ENCODE results near the gene ADH6. TPM values are rescaled to one million over a fixed set of nuclear protein-coding genes. Genes with fewer than 3 reads are reported as not detected.

Gene ADH6
- polyA plus RNA-seq (2013, experiment 1 of 2) = not detected
- polyA plus RNA-seq (2013, experiment 2 of 2) = not detected

- Histone ChIP-seq H4K8ac (ENCODE audit: low read depth, low read length) (no peak within 1 kb of the TSS), H2AK5ac (ENCODE audit: low read depth, low read length) (no peak within 1 kb of the TSS), H4K91ac (ENCODE audit: low read depth, low read length, poor library complexity) (no peak within 1 kb of the TSS), H2BK12ac (ENCODE audit: low read length) (no peak within 1 kb of the TSS), H3K36me3 (replicated peaks in 1 of 2; ENCODE audit: control insufficient read depth in 2 of 2, insufficient read depth in 2 of 2, low read length in 2 of 2) (no peaks in the 10 kb centered on the region), H3K4me2 (ENCODE audit: insufficient read depth, low read length, poor library complexity, severe bottlenecking) (no peak within 1 kb of the TSS), H3K79me1 (ENCODE audit: low read depth, low read length) (no peaks in the 10 kb centered on the region), H2BK5ac (ENCODE audit: low read length) (no peak within 1 kb of the TSS), H2BK120ac (ENCODE audit: low read depth, low read length) (no peak within 1 kb of the TSS), H3K27ac (replicated peaks; ENCODE audit: low read length) (no peak within 1 kb of the TSS), H2BK15ac (ENCODE audit: low read length) (no peak within 1 kb of the TSS), H3K9me3 (replicated peaks in 1 of 2; ENCODE audit: control insufficient read depth in 2 of 2, insufficient read depth in 1 of 2, low read depth in 1 of 2, low read length in 2 of 2) (no peaks in the 10 kb centered on the region), H3K14ac (ENCODE audit: low read length) (no peak within 1 kb of the TSS), H3K4ac (ENCODE audit: low read length) (no peak within 1 kb of the TSS), H3K9ac (ENCODE audit: low read depth, low read length, poor library complexity) (no peak within 1 kb of the TSS), H3K18ac (ENCODE audit: low read length) (no peak within 1 kb of the TSS), H3K23ac (ENCODE audit: low read depth, low read length, poor library complexity) (no peak within 1 kb of the TSS), H3K27me3 (ENCODE audit: control insufficient read depth in 3 of 3, insufficient read depth in 3 of 3, low read depth in 1 of 3, low read length in 3 of 3) (no peaks in the 10 kb centered on the region), H2AFZ (ENCODE audit: low read length) (no peak within 1 kb of the TSS), H3K4me1 (ENCODE audit: control insufficient read depth in 2 of 2, insufficient read depth in 1 of 2, low read depth in 1 of 2, low read length in 2 of 2) (no peaks in the 10 kb centered on the region), H3K4me3 (ENCODE audit: low read length in 2 of 2) (no peak within 1 kb of the TSS)
- WGBS, 2 donors (ENCODE audit: extremely low coverage in 2 of 2, insufficient read length in 2 of 2, insufficient replicate concordance in 1 of 2) = no CpG with 5 or more reads among the region's 3 CpGs
- DNase-seq (ENCODE audit: low spot score) = no peak
Measured at GRCh38 chr4:99219072-99219471, at the start of gene ADH6. ADH6 (minus strand) TSS chr4:99219246; CDS start chr4:99219152, 94 bp downstream.

DNA sequence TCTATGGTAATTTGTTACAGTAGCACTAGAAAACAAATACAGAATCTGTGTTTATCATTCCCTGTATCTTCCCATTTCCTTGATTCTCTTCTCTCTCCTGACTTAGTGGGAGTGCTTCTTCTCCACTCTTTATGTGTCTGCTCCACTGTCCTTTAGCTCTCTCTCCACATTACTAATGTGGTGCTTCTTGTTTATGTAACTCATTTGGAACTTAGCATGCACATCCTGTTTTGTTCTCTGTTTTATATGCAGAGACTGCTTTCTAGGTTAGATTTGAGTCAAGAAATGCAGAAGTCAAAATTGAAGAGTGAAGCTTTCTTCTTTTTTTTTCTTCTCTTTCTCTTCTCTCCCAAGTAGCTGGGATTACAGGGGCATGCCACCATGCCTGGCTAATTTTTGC is 45.9 kb upstream of the ADH6 start:
- H3K18ac ChIP-seq (ENCODE audit: low read length) = no peak overlapping the region
- H3K9me3 ChIP-seq (replicated peaks in 1 of 2; ENCODE audit: control insufficient read depth in 2 of 2, insufficient read depth in 1 of 2, low read depth in 1 of 2, low read length in 2 of 2) = no peaks in the 10 kb centered on the region
- no peak overlapping the region for H2BK120ac ChIP-seq (ENCODE audit: low read depth, low read length)
- no peak overlapping the region for H3K4me3 ChIP-seq (ENCODE audit: low read length in 2 of 2)
- H3K23ac ChIP-seq (ENCODE audit: low read depth, low read length, poor library complexity) = no peak overlapping the region
- no peak overlapping the region for H3K9ac ChIP-seq (ENCODE audit: low read depth, low read length, poor library complexity)
- no peaks in the 10 kb centered on the region for H3K4me1 ChIP-seq (ENCODE audit: control insufficient read depth in 2 of 2, insufficient read depth in 1 of 2, low read depth in 1 of 2, low read length in 2 of 2)
- H4K91ac ChIP-seq (ENCODE audit: low read depth, low read length, poor library complexity) = no peak overlapping the region
- no peak overlapping the region for H2BK5ac ChIP-seq (ENCODE audit: low read length)
- no peak overlapping the region for H2BK12ac ChIP-seq (ENCODE audit: low read length)
- H3K4me2 ChIP-seq (ENCODE audit: insufficient read depth, low read length, poor library complexity, severe bottlenecking) = no peak overlapping the region
- H3K4ac ChIP-seq (ENCODE audit: low read length) = no peak overlapping the region
- H3K27ac ChIP-seq (replicated peaks; ENCODE audit: low read length) = no peak overlapping the region
- H3K14ac ChIP-seq (ENCODE audit: low read length) = no peak overlapping the region
- H2AFZ ChIP-seq (ENCODE audit: low read length) = no peak overlapping the region
- H3K36me3 ChIP-seq (replicated peaks in 1 of 2; ENCODE audit: control insufficient read depth in 2 of 2, insufficient read depth in 2 of 2, low read length in 2 of 2) = no peaks in the 10 kb centered on the region
- no peak overlapping the region for H4K8ac ChIP-seq (ENCODE audit: low read depth, low read length)
- no peak for DNase-seq (ENCODE audit: low spot score)
- H2BK15ac ChIP-seq (ENCODE audit: low read length) = no peak overlapping the region
- H3K79me1 ChIP-seq (ENCODE audit: low read depth, low read length) = no peaks in the 10 kb centered on the region
- H3K27me3 ChIP-seq (ENCODE audit: control insufficient read depth in 3 of 3, insufficient read depth in 3 of 3, low read depth in 1 of 3, low read length in 3 of 3) = no peaks in the 10 kb centered on the region
- no peak overlapping the region for H2AK5ac ChIP-seq (ENCODE audit: low read depth, low read length)

DNA sequence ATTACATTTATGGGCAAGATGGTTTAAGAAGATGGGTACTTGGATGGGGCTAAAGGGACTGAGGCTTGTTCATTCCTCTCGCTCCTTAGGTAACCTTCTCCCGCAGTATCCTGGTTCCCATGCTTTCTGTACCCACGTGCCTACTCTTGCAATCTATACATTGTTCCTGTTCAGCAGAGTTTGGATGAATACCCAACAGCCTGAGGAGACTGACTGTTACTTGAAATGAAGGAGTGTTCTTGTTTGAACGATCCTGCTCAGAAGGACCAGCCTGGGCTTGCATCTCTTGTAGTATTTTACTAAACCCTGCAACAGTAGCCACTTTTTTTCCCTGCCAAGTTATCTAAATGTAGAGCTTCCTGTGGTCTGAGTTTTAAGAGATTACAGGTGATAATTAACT is 33.7 kb upstream of the ADH6 start:
- no peak overlapping the region for H3K23ac ChIP-seq (ENCODE audit: low read depth, low read length, poor library complexity)
- no CpG with 5 or more reads among the region's 4 CpGs for WGBS, 2 donors (ENCODE audit: extremely low coverage in 2 of 2, insufficient read length in 2 of 2, insufficient replicate concordance in 1 of 2)
- no peak overlapping the region for H3K27ac ChIP-seq (replicated peaks; ENCODE audit: low read length)
- no peak overlapping the region for H2AK5ac ChIP-seq (ENCODE audit: low read depth, low read length)
- no peak overlapping the region for H2BK5ac ChIP-seq (ENCODE audit: low read length)
- H3K79me1 ChIP-seq (ENCODE audit: low read depth, low read length) = no peaks in the 10 kb centered on the region
- no peak overlapping the region for H2BK15ac ChIP-seq (ENCODE audit: low read length)
- H2AFZ ChIP-seq (ENCODE audit: low read length) = no peak overlapping the region
- no peaks in the 10 kb centered on the region for H3K9me3 ChIP-seq (replicated peaks in 1 of 2; ENCODE audit: control insufficient read depth in 2 of 2, insufficient read depth in 1 of 2, low read depth in 1 of 2, low read length in 2 of 2)
- no peak for DNase-seq (ENCODE audit: low spot score)
- H3K14ac ChIP-seq (ENCODE audit: low read length) = no peak overlapping the region
- no peak overlapping the region for H4K8ac ChIP-seq (ENCODE audit: low read depth, low read length)
- no peak overlapping the region for H4K91ac ChIP-seq (ENCODE audit: low read depth, low read length, poor library complexity)
- H3K9ac ChIP-seq (ENCODE audit: low read depth, low read length, poor library complexity) = no peak overlapping the region
- no peak overlapping the region for H3K18ac ChIP-seq (ENCODE audit: low read length)
- H2BK12ac ChIP-seq (ENCODE audit: low read length) = no peak overlapping the region
- H3K27me3 ChIP-seq (ENCODE audit: control insufficient read depth in 3 of 3, insufficient read depth in 3 of 3, low read depth in 1 of 3, low read length in 3 of 3) = no peaks in the 10 kb centered on the region
- H3K4me3 ChIP-seq (ENCODE audit: low read length in 2 of 2) = no peak overlapping the region
- no peak overlapping the region for H2BK120ac ChIP-seq (ENCODE audit: low read depth, low read length)
- no peaks in the 10 kb centered on the region for H3K4me1 ChIP-seq (ENCODE audit: control insufficient read depth in 2 of 2, insufficient read depth in 1 of 2, low read depth in 1 of 2, low read length in 2 of 2)
- H3K4ac ChIP-seq (ENCODE audit: low read length) = no peak overlapping the region
- no peaks in the 10 kb centered on the region for H3K36me3 ChIP-seq (replicated peaks in 1 of 2; ENCODE audit: control insufficient read depth in 2 of 2, insufficient read depth in 2 of 2, low read length in 2 of 2)
- no peak overlapping the region for H3K4me2 ChIP-seq (ENCODE audit: insufficient read depth, low read length, poor library complexity, severe bottlenecking)

- WGBS, 2 donors (ENCODE audit: extremely low coverage in 2 of 2, insufficient read length in 2 of 2, insufficient replicate concordance in 1 of 2) = no CpG with 5 or more reads among the region's 1 CpG
- no peak overlapping the region for H2BK15ac ChIP-seq (ENCODE audit: low read length)
Measured at GRCh38 chr4:99248714-99249113, 29.7 kb upstream of the ADH6 start.

More at GRCh38 chr4:99248714-99249113, 29.7 kb upstream of the ADH6 start:
- no peak overlapping the region for H2AFZ ChIP-seq (ENCODE audit: low read length)
- no peak for DNase-seq (ENCODE audit: low spot score)
- H3K4me1 ChIP-seq (ENCODE audit: control insufficient read depth in 2 of 2, insufficient read depth in 1 of 2, low read depth in 1 of 2, low read length in 2 of 2) = no peaks in the 10 kb centered on the region
- no peak overlapping the region for H4K8ac ChIP-seq (ENCODE audit: low read depth, low read length)
- no peak overlapping the region for H3K4me2 ChIP-seq (ENCODE audit: insufficient read depth, low read length, poor library complexity, severe bottlenecking)
- H2AK5ac ChIP-seq (ENCODE audit: low read depth, low read length) = no peak overlapping the region
- no peak overlapping the region for H2BK5ac ChIP-seq (ENCODE audit: low read length)
- no peaks in the 10 kb centered on the region for H3K36me3 ChIP-seq (replicated peaks in 1 of 2; ENCODE audit: control insufficient read depth in 2 of 2, insufficient read depth in 2 of 2, low read length in 2 of 2)
- H3K14ac ChIP-seq (ENCODE audit: low read length) = no peak overlapping the region
- no peak overlapping the region for H3K9ac ChIP-seq (ENCODE audit: low read depth, low read length, poor library complexity)
- H3K79me1 ChIP-seq (ENCODE audit: low read depth, low read length) = no peaks in the 10 kb centered on the region
- no peaks in the 10 kb centered on the region for H3K9me3 ChIP-seq (replicated peaks in 1 of 2; ENCODE audit: control insufficient read depth in 2 of 2, insufficient read depth in 1 of 2, low read depth in 1 of 2, low read length in 2 of 2)
- no peak overlapping the region for H2BK120ac ChIP-seq (ENCODE audit: low read depth, low read length)
- H3K23ac ChIP-seq (ENCODE audit: low read depth, low read length, poor library complexity) = no peak overlapping the region
- no peaks in the 10 kb centered on the region for H3K27me3 ChIP-seq (ENCODE audit: control insufficient read depth in 3 of 3, insufficient read depth in 3 of 3, low read depth in 1 of 3, low read length in 3 of 3)
- H3K27ac ChIP-seq (replicated peaks; ENCODE audit: low read length) = no peak overlapping the region
- H3K18ac ChIP-seq (ENCODE audit: low read length) = no peak overlapping the region
- H2BK12ac ChIP-seq (ENCODE audit: low read length) = no peak overlapping the region
- no peak overlapping the region for H4K91ac ChIP-seq (ENCODE audit: low read depth, low read length, poor library complexity)
- no peak overlapping the region for H3K4ac ChIP-seq (ENCODE audit: low read length)
- no peak overlapping the region for H3K4me3 ChIP-seq (ENCODE audit: low read length in 2 of 2)
